ENCODE measurements around the gene MYT1.

Gene MYT1

DNA sequence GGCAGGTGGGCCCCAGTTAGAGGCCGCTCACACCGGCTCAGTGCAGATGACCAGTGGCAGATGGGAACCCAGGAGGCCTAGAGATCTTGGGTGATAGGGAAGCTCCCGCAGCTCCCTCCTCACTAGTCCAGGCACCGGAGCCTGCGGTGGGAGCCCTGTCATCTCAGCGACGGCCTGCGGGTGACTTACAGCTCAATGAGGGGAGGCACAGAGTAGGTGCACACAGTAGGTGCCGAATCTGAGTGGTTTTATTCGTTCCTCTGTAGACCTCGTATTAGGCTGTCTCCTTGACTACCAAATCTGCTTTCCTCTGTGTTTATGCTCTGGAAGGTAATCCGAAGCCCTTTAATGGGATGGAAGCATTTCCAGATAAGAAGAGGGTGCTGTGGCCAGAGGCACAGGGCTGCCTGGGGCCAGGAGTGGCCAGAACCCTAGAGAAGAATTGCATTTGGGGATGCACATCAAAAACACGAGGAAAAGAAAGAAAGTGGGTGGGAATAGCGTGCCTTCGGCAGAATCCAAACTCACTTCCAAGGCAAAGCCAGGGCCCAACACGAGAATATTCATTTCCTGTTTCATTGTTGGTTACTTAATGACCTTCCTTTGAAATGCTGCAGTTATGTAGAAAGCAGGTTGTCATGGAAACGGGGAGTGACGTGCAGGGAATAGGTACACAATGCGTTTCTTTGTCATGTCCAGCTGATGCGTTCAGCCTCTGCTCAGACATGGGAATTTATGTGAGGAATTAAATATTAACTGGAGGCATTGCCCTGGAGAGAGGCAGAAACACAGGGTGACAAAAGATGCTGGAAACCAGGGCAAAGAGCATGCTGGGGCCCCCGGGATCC lies 24.7 kb downstream of the MYT1 start:
- DNase-seq (ENCODE audit: low read depth in 3 of 3) = no peak

DNA sequence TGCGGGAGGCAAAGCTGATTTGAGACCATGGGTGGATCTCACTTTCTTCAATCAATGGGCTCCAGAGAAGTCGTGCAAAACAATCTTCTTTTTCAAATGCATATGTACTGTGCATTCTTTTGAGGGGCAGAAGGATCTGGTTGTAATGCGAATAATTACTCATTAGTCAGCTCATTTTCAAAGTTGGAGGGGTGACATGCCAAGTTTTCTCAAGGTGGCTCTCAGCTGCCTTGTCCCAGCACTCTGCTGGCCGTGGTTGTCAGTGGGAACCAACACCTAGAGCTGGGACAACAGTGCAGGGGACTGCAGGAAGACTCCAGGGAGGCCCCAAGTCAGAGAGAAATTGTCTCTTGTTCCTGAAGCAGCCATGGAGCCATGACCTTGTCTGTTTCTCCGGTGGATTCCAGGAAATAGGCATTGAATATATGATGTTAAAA lies 25.3 kb downstream of the MYT1 start:
- DNase-seq (ENCODE audit: low read depth in 3 of 3) = no peak

DNA sequence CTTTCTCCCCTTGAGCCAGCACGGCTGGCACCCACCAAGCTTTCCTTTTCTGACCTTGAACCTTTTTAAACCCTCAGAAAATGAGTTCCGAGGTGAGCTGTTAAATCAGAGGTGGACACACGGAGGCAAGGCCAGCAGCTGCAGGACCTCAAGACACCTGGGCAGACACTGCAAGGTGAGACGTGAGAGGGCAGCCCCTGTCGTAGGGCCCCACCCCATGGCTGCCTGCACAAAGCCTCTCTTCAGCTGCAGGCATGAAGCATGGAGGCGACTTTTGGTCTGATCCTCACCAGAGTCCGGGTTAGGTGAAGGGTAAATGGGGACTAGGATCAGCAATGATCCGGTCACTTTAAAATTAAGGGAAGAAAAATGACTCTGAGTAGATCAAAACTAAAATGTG lies 25.7 kb downstream of the MYT1 start:
- DNase-seq (ENCODE audit: low read depth in 3 of 3) = no peak

DNA sequence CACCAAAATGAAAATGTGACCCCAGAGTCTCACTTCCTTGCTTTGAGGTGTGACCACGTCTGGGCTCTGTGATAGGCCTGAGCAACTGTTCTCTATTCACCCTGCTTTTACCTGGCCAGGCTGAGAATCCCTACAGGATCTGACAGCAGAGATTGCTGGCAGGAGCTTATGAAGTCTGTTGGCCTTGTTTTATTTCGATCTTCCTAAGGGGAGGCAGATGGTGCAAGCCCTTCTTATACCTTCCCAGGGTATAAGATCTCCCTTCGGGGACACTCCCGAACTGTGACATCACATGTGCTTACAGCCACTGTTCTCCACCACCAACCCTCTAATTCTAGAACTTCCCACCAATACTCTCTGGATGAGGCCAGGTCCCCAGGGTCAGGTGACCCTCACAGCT lies 26.8 kb downstream of the MYT1 start:
- no peak for DNase-seq (ENCODE audit: low read depth in 3 of 3)

DNA sequence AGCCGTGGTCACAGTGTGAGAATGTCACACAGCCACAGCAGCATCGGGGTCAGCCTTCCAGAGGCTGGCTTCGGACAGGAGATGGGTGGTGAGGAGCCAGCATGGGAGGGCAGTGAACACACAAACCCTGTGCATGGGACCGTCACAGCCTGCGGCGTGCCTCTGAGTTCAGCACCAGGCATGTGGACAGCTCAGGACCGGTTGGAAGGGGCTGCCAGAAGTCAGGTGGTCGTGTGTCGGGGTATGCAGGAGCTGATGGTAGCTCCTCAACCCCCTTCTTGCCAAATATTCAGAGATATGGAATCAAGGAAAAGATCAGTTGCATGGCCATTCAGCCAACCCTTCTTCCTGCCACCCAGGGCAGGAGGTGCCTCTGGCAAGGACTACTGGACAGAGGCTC lies 28.2 kb downstream of the MYT1 start:
- DNase-seq (ENCODE audit: low read depth in 3 of 3) = no peak

DNA sequence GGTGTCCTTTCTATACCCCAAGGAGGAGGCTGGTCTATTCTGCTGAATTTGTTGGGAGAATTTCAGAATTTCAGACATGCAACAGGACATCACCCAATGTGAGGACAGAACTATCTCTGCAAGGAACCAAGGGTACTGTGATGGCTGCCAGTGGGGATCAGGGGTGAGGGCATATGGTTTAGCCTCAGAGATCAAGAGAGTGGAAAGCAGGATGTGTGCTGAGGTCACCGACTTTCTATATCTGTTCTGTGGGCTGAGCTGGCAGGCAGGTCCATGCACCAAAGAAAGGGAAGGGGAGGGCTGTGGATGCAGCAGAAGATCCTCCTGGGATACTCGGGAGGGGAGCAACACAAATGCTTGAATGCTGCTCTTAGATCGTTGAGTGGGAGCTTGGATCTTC lies 28.8 kb downstream of the MYT1 start:
- DNase-seq (ENCODE audit: low read depth in 3 of 3) = no peak

DNA sequence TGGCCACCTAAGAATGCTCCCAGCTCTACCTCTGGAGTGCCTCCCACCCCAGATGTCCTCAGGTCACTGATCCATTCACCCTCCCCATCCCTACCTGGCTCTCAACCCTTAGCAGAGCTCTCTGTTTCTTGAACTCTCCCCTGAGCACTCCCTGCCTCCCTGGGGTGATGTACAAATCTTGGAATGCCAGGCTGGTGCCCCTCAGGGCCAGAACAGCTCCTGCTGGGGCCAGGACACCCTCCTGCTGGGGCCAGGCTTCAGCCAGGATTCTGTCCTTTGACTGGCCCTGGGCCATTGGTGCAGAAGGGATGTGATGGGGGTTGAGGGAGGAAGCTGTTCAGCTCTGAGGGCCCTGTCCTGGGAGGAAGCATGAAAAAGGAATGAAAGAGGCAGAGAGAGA lies 30.0 kb downstream of the MYT1 start:
- DNase-seq (ENCODE audit: low read depth in 3 of 3) = no peak

DNA sequence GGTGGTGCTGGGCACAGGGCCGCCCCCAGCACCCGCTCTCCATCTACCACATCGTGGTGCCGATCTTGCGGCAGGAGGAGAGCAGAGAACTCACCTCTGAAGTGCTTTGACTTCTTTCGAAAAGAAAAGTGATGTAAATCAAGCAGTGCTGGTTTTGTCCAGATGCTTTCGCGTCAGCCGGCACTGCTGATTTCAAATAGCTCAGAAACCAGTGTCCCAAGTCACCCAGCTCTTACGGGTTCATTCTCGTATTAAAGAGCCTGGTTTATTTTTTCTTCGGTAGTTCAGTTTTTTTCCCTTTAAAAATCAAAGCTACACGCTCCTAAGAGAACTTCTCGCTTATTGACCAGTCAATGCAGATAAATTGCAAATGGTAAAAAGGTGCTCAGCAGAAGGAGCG lies 32.1 kb downstream of the MYT1 start:
- DNase-seq (ENCODE audit: low read depth in 3 of 3) = no peak

DNA sequence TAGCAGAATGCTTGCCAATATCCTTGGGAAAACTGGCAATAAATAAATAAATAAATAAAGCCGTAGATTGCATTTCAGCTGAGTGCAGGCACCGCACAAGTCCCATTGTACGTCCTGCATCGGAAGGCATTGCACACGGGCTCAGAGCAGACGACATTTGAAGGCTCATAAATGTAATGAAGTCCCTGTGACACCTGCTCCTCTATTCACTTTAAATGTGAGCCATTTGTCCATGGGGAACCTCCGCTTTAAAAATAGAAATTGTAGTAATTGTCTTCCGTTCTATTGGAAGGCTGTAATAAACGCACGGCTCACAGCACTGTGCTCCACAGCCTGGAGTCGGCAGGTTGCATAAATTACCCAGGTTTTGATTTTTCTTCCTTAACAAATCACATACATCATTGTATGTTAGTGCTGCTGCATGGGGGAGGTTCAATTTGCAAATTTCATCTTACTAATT lies 32.6 kb downstream of the MYT1 start:
- no peak for DNase-seq (ENCODE audit: low read depth in 3 of 3)

DNA sequence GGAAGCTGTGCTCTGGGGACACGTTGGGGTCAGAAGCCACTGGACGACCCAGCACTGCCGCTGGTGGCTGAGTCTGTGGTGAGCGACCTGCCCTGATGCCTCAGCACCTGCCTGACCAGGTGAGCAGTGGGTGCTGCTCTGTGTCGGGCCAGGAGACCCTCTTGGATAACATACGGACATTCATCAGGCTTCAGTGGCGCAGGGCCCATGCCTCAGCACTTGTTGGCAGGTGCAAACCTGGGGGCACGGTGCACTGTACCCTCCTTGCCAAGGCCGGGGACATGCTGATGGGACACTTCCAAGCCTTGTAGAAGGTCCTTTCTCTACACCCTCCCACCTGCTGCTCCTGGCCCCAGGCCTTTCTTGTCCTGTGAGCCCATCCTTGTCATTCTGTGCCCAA lies 34.1 kb downstream of the MYT1 start:
- no peak for DNase-seq (ENCODE audit: low read depth in 3 of 3)

DNA sequence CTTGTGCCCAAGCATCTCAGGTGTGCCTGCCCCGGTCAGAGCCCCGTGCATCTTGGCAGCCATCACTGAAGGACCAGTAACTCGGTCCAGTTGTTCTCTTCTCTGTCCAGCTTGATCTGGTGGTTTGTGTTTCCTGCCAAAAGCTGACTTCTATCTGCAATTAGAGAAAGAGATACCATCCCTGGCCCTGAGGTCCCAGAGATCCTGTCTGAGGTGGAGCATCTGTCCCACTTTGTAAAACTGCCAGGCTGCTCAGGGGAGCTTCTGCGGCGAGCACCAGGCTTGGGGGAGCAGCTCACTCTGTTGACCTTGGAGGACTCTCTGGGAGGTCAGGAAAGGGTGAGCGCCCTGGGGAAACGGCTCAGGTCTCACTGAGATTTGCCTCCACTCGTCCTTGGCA lies 35.1 kb downstream of the MYT1 start:
- DNase-seq (ENCODE audit: low read depth in 3 of 3) = no peak

DNA sequence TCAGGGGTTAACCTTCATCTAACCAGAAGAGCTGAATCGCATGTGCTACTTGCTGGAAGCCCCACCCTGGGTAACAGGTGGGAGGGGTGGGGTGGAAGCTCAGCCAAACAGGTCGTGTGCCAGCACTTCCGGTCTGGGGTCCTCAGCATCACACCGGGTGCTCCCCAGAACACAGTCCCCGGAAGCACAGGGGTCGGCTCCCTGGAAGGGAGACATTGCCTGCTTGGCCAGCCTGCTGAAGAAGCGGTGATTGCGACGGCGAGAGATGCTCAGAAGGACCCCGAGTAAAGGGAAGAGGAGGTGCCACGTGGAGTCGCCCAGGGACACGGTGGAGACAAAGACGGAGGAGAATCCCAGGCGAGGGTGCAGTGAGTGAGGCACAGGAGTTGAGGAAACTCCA lies 36.5 kb downstream of the MYT1 start:
- DNase-seq (ENCODE audit: low read depth in 3 of 3) = no peak

DNA sequence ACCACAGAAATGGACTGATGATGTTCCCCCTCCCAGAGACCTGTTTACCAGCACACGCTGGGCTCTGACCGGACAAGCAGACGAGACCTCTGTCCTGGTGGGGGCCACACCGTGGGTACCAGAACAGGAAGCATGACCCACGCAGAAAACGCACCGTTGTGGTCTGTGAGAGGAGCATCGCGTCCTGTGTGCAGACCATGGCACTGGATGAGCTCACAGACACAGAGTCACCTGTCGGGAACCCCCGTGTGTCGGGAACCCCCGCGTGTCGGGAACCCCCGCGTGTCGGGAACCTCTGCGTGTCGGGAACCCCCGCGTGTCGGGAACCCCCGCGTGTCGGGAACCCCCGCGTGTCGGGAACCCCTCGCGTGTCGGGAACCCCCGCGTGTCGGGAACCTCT lies 37.4 kb downstream of the MYT1 start:
- no peak for DNase-seq (ENCODE audit: low read depth in 3 of 3)

DNA sequence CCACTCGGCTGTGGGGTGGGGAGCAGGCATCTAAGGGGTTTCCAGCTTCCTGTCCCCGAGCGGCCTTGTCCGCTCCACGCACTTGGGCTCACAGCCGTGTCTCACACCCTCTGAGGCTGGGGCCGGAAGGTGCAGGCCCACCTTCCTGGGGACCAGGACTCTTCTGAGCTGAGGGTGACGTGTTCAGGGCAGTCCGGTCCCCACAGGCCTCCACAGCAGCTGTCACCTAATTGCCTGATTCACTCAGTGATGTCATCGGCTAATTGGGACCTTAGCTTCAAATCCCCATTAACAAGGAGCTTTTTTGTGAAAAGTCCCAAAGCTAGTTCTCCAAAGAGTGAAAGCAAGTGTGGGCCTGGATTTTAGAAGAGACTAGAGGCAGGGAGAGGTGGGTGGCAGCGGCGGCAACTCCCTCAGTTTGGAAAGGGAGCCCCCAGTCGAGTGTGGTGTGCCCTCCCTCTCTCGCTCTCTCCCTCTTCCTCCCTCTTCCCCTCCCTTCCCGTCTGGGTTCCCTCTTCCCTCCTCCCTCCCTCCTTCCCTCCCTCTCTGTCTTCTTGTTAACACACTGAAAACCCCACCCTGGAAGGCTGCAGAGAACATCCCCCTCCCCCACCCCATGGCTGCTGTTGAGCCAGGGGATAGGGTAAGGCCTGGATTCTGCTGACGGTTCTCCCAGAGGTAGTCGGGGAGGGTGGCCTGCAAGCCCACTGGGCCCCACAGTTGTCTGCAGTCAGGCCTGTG lies 39.0 kb downstream of the MYT1 start:
- no peak for DNase-seq (ENCODE audit: low read depth in 3 of 3)

DNA sequence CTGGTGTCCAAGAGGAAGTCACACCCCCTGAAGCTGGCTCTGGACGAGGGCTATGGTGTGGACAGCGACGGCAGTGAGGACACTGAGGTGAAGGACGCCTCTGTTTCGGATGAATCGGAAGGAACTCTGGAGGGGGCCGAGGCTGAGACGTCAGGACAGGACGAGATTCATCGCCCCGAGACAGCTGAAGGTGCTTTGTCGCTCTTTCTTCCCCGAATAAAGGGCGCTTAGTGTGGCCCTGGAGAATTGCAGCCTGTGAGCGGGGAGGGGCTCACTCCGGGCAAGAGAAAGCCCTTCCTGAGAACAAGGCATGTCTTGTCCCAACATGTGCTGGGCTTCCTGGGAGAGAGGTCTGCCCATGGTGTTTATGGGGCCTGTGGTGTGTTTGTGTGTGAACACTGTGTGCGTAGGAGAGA lies 41.4 kb downstream of the MYT1 start:
- no peak for DNase-seq (ENCODE audit: low read depth in 3 of 3)

DNA sequence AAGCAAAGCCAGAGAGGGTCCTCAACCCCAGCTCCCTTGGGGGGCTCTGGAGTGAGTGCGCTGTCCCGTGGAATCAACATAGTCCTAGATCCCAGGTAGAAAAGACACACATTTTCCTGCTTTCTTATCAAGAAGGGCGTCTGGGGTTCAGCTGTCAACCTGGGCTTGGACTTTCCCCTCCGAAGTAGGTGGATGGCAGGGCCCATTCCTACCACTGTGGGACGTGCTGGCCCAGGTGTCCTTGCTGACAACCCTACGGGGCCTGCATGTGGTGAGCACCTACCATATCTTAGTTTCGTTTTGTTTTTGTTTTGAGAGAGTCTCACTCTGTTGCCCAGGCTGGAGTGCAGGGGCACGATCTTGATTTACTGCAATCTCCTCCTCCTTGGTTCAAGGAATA lies 42.4 kb downstream of the MYT1 start:
- no peak for DNase-seq (ENCODE audit: low read depth in 3 of 3)

DNA sequence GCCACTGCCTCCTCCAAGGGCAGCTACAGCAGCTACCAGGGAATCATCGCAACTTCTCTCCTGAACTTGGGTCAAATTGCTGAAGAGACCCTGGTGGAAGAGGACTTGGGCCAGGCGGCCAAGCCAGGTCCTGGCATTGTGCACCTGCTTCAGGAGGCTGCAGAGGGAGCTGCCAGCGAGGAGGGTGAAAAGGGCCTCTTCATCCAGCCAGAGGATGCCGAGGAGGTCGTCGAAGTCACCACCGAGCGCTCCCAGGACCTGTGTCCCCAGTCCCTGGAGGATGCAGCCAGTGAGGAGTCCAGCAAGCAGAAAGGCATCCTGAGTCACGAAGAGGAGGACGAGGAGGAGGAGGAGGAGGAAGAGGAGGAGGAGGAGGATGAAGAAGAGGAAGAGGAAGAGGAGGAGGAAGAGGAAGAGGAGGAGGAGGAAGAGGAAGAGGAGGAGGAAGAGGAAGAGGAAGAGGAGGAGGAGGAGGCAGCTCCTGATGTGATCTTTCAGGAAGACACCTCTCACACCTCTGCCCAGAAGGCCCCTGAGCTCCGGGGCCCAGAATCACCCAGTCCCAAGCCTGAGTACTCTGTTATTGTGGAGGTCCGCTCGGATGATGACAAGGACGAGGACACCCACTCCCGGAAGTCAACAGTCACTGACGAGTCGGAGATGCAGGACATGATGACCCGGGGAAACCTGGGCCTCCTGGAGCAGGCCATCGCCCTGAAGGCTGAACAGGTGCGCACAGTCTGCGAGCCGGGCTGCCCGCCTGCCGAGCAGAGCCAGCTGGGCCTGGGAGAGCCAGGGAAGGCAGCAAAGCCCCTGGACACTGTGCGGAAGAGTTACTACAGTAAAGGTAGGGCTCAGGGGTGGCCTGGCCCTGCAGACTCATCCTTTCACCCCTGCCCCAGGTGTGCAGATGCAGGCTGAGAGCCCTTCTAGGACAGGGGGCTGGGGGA lies 43.7 kb downstream of the MYT1 start:
- no peak for DNase-seq (ENCODE audit: low read depth in 3 of 3)

DNA sequence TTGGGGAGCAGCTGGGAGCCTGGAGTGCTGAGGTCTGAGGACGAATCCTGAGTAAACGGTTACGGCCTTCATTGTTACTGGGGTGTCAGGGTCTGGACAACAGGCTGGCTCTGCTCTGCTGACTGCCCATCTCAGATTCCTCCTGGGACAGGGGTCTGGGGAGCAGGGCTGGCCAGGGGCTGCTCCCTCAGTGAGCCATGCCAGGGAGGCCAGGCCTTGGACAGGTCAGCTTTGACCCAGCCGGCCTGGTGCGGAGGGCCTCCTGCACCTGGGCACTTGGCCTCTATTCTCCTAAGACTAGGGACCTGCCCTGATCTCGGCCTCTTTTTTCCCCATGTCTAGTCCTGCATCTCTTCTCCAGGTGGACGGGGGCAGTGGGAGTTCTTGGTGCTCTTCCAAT lies 44.9 kb downstream of the MYT1 start:
- DNase-seq (ENCODE audit: low read depth in 3 of 3) = no peak

DNA sequence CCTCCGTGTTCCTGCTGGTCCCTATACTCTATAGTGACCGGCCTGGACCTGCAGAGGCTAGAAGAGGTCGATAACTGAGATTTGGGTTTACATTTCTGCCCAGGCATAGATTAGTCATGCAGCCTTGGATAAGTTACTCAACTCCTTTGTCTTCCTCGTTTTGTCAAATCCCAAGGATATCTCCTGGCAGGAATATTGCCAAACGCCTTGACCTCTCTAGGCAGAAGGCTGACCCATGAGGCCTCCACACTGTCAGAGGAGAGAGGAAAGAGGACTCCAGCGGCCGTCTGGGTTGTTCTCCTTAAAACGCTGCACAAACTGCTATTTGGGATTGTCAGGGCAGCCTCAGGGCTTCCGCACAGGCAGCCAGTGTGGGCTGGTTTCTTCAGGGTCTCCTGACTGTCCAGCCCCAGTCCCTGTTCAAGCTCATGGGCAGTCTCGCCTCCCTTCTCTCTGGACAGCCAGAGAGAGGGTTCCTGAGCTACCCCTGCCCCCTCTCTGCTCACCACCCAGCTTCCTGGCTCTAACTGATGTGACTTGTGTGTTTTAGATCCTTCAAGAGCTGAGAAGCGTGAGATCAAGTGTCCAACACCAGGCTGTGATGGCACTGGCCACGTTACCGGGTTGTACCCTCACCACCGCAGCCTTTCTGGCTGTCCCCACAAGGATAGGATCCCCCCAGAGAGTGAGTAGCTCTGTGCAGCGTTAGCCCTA lies 46.6 kb downstream of the MYT1 start:
- no peak for DNase-seq (ENCODE audit: low read depth in 3 of 3)

DNA sequence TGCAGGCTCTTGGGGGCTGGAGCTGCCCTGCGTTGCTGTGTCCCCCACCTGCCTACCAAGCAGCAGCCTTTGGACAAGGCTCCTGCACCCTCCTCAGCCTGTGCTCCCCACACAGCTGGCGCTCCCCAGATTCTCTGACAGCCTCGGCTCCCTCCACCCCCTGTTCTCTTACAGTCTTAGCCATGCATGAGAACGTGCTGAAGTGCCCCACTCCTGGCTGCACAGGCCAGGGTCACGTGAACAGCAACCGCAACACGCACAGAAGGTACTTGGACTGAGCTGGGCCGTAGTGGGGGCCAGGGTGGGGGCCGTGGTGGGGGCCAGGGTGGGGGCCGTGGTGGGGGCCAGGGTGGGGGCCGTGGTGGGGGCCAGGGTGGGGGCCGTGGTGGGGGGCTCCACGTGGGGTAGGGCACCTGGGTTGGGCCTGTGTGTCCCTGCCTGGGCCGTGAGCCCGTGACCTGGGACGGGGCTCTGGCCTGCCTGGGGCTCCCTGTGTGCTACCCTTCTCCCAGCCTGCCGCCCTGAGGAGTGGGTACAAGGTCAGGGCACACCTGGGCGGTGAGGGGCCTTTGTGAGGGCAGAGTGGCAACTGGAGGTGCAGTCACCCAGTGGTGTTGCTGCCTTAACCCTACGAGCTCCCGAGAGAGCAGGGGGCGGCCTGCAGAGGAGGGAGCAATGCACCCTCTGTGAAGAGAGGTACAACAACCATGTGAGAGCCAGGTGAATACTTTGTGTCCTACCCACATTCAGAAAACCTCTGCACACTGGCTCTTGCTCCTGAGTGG lies 47.8 kb downstream of the MYT1 start:
- DNase-seq (ENCODE audit: low read depth in 3 of 3) = no peak

DNA sequence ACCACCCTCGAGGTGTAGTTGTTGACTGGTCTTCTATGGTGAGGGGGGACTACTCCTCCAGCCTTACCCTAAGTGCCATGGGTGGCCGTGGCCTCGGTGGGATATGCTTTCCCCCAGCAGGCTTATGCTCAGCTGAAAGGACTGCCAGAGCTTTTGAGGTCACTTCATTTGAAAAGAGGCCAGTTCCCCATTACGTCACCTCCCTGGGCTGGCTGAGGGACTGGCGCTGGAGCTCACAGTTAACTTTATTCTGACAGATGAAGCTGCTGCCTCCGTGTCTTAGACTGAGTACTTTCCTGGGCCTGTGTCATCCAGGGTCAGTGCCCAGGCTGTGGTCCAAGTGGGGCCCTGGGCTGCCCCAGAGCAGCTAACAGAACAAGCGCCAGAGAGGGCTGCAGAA lies 48.5 kb downstream of the MYT1 start:
- no peak for DNase-seq (ENCODE audit: low read depth in 3 of 3)
